HepG2 (cell line): ENCODE data around the gene EEF1A2. TPM values are rescaled to one million over a fixed set of nuclear protein-coding genes. Genes with fewer than 3 reads are reported as not detected.

Experiments
- ATAC-seq: fragments of 200-7000 bp; cut with Tn5 transposase; 3 replicates; pipeline ENCODE4 v1.9.1; 2020; ENCODE audit warnings: mild to moderate bottlenecking, moderate library complexity
- BruUV-seq: library from RNA; stranded (reverse); fragments of 400-500 nt; replicated peaks from 2 replicates; lab custom pipeline; 2021; lab: Mats Ljungman, UMichigan
- CTCF ChIA-PET: fragments of 300-600 bp; formaldehyde crosslinking; extraction: SDS; loops from one replicate; lab custom pipeline; 2021; ENCODE audit warnings: low total read pairs, inconsistent platforms, low intra/inter-chr PET ratio; lab: Yijun Ruan, JAX
- POLR2A ChIA-PET: fragments of 350-600 bp; sonication (Branson Sonifier 250); formaldehyde crosslinking; loops from one replicate; lab custom pipeline; 2020; ENCODE audit warnings: antibody characterized with exemption, inconsistent platforms; lab: Yijun Ruan, JAX
- DNase-seq: peaks from one replicate; pipeline ENCODE4 v3.0.0-alpha.2; 2015; ENCODE audit warnings: low spot score
- FAIRE-seq: peaks from 3 replicates; lab custom pipeline; 2011; peaks lifted over from hg19 to GRCh38; lab: Jason Lieb, UNC
- H2AFZ ChIP-seq: one replicate; pipeline ENCODE4 v1.6.1; 2011; ENCODE audit warnings: low read length, inconsistent platforms
- H3K27ac ChIP-seq: fragments of 300-600 bp; 3 replicates; pipeline ENCODE4 v1.8.0; 2011; ENCODE audit warnings: mixed run types, mild to moderate bottlenecking, mixed read lengths, low read length, inconsistent platforms; ENCODE audit not compliant: insufficient read depth; ENCODE audit errors: extremely low read length
- H3K27me3 ChIP-seq, 2 experiments: fragments of 200-600 bp in 1 of 2; 2 replicates in 1 of 2; 3 replicates in 1 of 2; pipeline versions ENCODE4 v1.6.0 to v1.8.0; 2011; ENCODE audit warnings: low read length in 2 of 2, mild to moderate bottlenecking in 2 of 2, moderate library complexity in 2 of 2, inconsistent platforms in 1 of 2; ENCODE audit not compliant: insufficient read depth in 2 of 2, control insufficient read depth in 1 of 2
- H3K36me3 ChIP-seq, 2 experiments: fragments of 200-600 bp in 1 of 2; replicated peaks in 1 of 2; 2 replicates in 1 of 2; 3 replicates in 1 of 2; pipeline versions ENCODE4 v1.5.1 to v1.8.0; 2011; ENCODE audit warnings: low read length in 2 of 2, inconsistent platforms in 1 of 2; ENCODE audit not compliant: insufficient read depth in 2 of 2, control insufficient read depth in 1 of 2
- H3K4me1 ChIP-seq: 2 replicates; pipeline ENCODE4 v1.5.1; 2012; ENCODE audit warnings: low read length, inconsistent platforms; ENCODE audit not compliant: insufficient read depth
- H3K4me2 ChIP-seq: 2 replicates; pipeline ENCODE4 v1.6.0; 2011; ENCODE audit warnings: low read depth, low read length, inconsistent platforms
- H3K4me3 ChIP-seq, 3 experiments: fragments of 200-600 bp in 1 of 3; sonication (generic), shearing (Covaris generic) in 1 of 3; replicated peaks in 1 of 3; 2 replicates each; pipeline ENCODE4 v1.5.1; 2011 to 2016; ENCODE audit warnings: low read length in 3 of 3, inconsistent platforms in 2 of 3, low read depth in 2 of 3, mild to moderate bottlenecking in 2 of 3, control low read depth in 1 of 3, mixed read lengths in 1 of 3; ENCODE audit not compliant: insufficient read depth in 1 of 3
- H3K79me2 ChIP-seq: one replicate; pipeline ENCODE4 v1.6.1; 2011; ENCODE audit warnings: low read length, inconsistent platforms; ENCODE audit not compliant: insufficient read depth
- H3K9ac ChIP-seq: 2 replicates; pipeline ENCODE4 v1.6.0; 2011; ENCODE audit warnings: mild to moderate bottlenecking, low read depth, low read length, inconsistent platforms; ENCODE audit not compliant: insufficient read depth
- H3K9me3 ChIP-seq: 2 replicates; pipeline ENCODE4 v1.5.1; 2012; ENCODE audit warnings: mild to moderate bottlenecking, low read length
- H4K20me1 ChIP-seq: 2 replicates; pipeline ENCODE4 v1.6.0; 2011; ENCODE audit warnings: inconsistent platforms, mild to moderate bottlenecking, low read length, moderate library complexity; ENCODE audit not compliant: insufficient read depth
- CREB3 ChIP-seq: sonication (generic); formaldehyde crosslinking; IDR thresholded peaks from 2 replicates; pipeline ENCODE4 v1.5.0; 2020; ENCODE audit warnings: missing genetic modification reagents
- GABPA ChIP-seq, 2 experiments: IDR thresholded peaks; 2 replicates each; pipeline ENCODE4 v1.6.1; 2011 to 2016; ENCODE audit warnings: low read depth in 2 of 2, low read length in 1 of 2, missing biosample characterization in 1 of 2, missing genetic modification characterization in 1 of 2
- HNF4A ChIP-seq: sonication (generic); formaldehyde crosslinking; IDR thresholded peaks from 2 replicates; pipeline ENCODE4 v1.4.0; 2020; ENCODE audit warnings: missing genetic modification reagents
- HNRNPL ChIP-seq: fragments of 200-400 bp; formaldehyde crosslinking; IDR thresholded peaks from 2 replicates; pipeline ENCODE4 v1.6.1; 2017; ENCODE audit warnings: mild to moderate bottlenecking, low read depth, low read length
- LCORL ChIP-seq, 2 experiments: fragments of 450-650 bp in 1 of 2; sonication (generic) in 1 of 2; formaldehyde crosslinking in 1 of 2; IDR thresholded peaks; 2 replicates each; pipeline versions ENCODE4 v1.5.0 to v1.6.1; 2017 to 2020; ENCODE audit warnings: antibody characterized with exemption in 1 of 2, missing genetic modification reagents in 1 of 2
- RFX3 ChIP-seq: IDR thresholded peaks from 2 replicates; pipeline ENCODE4 v1.6.1; 2016; ENCODE audit warnings: missing biosample characterization, missing genetic modification reagents
- YEATS2 ChIP-seq: sonication (generic); formaldehyde crosslinking; IDR thresholded peaks from 2 replicates; pipeline ENCODE4 v1.4.0; 2020; ENCODE audit warnings: missing genetic modification reagents, borderline replicate concordance
- ZEB1 ChIP-seq: IDR thresholded peaks from 2 replicates; pipeline ENCODE4 v1.6.1; 2012; ENCODE audit warnings: mild to moderate bottlenecking, low read depth, inconsistent platforms; ENCODE audit not compliant: insufficient replicate concordance
- ZNF747 ChIP-seq: sonication (generic); formaldehyde crosslinking; IDR thresholded peaks from 2 replicates; pipeline ENCODE4 v1.8.1; 2023; ENCODE audit warnings: missing genetic modification reagents, mild to moderate bottlenecking, borderline replicate concordance
- WGBS: methylation state at CpG from one replicate; pipeline ENCODE4 v1.1.6; 2017; ENCODE audit warnings: low lambda C conversion rate; 5-methylcytosine and 5-hydroxymethylcytosine counted together
- in situ Hi-C: cut with HindIII; loops from 2 replicates; pipeline ENCODE4 v1.10.0; 2017; ENCODE audit warnings: low pct_unique_long_range_greater_than_20kb; ENCODE audit not compliant: extremely low pct_ligation_motif_present
- intact Hi-C: fragments of 100-400 bp; cut with micrococcal nuclease; formaldehyde crosslinking; loops from one replicate; pipeline ENCODE4 v1.10.0; 2022; ENCODE audit not compliant: unreplicated experiment
- polyA plus RNA-seq, 8 experiments: library from polyadenylated mRNA; depleted of rRNA in 3 of 8; stranded (reverse) in 7 of 8; unstranded in 1 of 8; fragments of >200 nt; fragmentation: Illumina TruSeq in 4 of 8; extraction: Trizol in 4 of 8; gene quantifications; 2 replicates each; pipeline versions ENCODE4 v1.2.1 to v1.2.3, GENCODE V29; 2011 to 2016; ENCODE audit warnings: low read depth in 4 of 8, missing spikeins in 1 of 8, mixed read lengths in 1 of 8; ENCODE audit not compliant: insufficient read depth in 1 of 8
- total RNA-seq, 5 experiments: library from RNA; depleted of rRNA; stranded (reverse); fragments of >200 nt; fragmentation: Illumina TruSeq; extraction: Trizol; gene quantifications; 2 replicates each; pipeline ENCODE4 v1.2.3, GENCODE V29; 2016; ENCODE audit warnings: low read depth in 1 of 5

EEF1A2 gene
- total and polyA plus RNA-seq, 2 of the 13 experiments (the other 11 are each of a cell fraction or from before 2014, with no cell fraction given) = 0.44 to 0.87 TPM

- no peaks in the 10 kb centered on the region for H3K4me1 ChIP-seq
- POLR2A ChIA-PET = no interaction called here
- FAIRE-seq = no peak
- no peak for TF ChIP-seq HNF4A (CRISPR knock-in tag)
- TF ChIP-seq LCORL (IDR thresholded peaks at IDR 0.05) = no peak
- no peak for TF ChIP-seq LCORL (CRISPR knock-in tag; IDR thresholded peaks at IDR 0.05)
- no peak for TF ChIP-seq HNRNPL
- no peak for TF ChIP-seq GABPA (IDR thresholded peaks at IDR 0.05; ENCODE audit: low read depth, low read length)
- no peak for TF ChIP-seq GABPA (CRISPR knock-in tag; IDR thresholded peaks at IDR 0.05; ENCODE audit: low read depth)
- TF ChIP-seq RFX3 (CRISPR knock-in tag) = no peak
- TF ChIP-seq CREB3 (CRISPR knock-in tag) = no peak
- no peak for TF ChIP-seq YEATS2 (CRISPR knock-in tag)
- TF ChIP-seq ZNF747 (CRISPR knock-in tag) = no peak
- no peak for TF ChIP-seq ZEB1
- in situ Hi-C loops = no loop called here
- H3K4me3 ChIP-seq = no peak overlapping the region
- intact Hi-C loops = no loop called here
- 0 out of 2 replicates have a peak, but pooled peaks cover 4% of the 10 kb centered on the region for H4K20me1 ChIP-seq
- H3K36me3 ChIP-seq = no peaks in the 10 kb centered on the region
- WGBS = 16% methylated on average over 7 of the region's 15 CpGs
- H3K9me3 ChIP-seq = peaks cover 14% of the 10 kb centered on the region; the same call in 1 of the 2 replicates
- no peak overlapping the region for H3K4me2 ChIP-seq
- H3K27me3 ChIP-seq = peaks cover 14 to 39% of the 10 kb centered on the region in 2 experiments
- no peak overlapping the region for H3K27ac ChIP-seq
- no peak for ATAC-seq
- DNase-seq = no peak
- H3K9ac ChIP-seq = no peak overlapping the region
- no peak overlapping the region for H2AFZ ChIP-seq
- no peaks in the 10 kb centered on the region for H3K79me2 ChIP-seq
- no TSS peak for BruUV-seq
- CTCF ChIA-PET = no interaction called here
These were observed 59.0 kb downstream of the EEF1A2 start for GRCh38 chr20:63439866-63440265.
